ENCODE results near the gene RFTN2.

GRCh38 chr2:197647961-197648690 lies 27.3 kb downstream of the RFTN2 start:
- TF ChIP-seq POLR2AphosphoS5 (IDR thresholded peaks at IDR 0.05; ENCODE audit: insufficient read depth, low read depth, low read length) (no peak), POLR2A (IDR thresholded peaks at IDR 0.05; ENCODE audit: low read depth, low read length) (no peak), CTCF (IDR thresholded peaks at IDR 0.05; ENCODE audit: extremely low read depth in 1 of 2, insufficient read depth in 1 of 2, low read depth in 1 of 2, low read length in 2 of 2) (no peak), EZH2 (IDR thresholded peaks at IDR 0.05; ENCODE audit: borderline replicate concordance, low read depth, low read length, severe bottlenecking) (no peak)

Measured in endothelial cell of umbilical vein (primary cell).